K562 (cell line): Measurements from ENCODE around the gene STING1. TPM values are rescaled to one million over a fixed set of nuclear protein-coding genes. Genes with fewer than 3 reads are reported as not detected.

Source experiments
- ADNP ChIP-seq: fragments of 200-800 bp; sonication (Bioruptor generic); IDR thresholded peaks from 2 replicates; pipeline ENCODE4 v1.6.1; 2016; ENCODE audit warnings: missing genetic modification characterization, missing compliant biosample characterization
- CHD1 ChIP-seq: fragments of 200-600 bp; sonication (generic); IDR thresholded peaks from one replicate; pipeline ENCODE4 v1.6.1; 2012; ENCODE audit warnings: mild to moderate bottlenecking, moderate library complexity, low read length, inconsistent platforms
- CTBP1 ChIP-seq: fragments of 450-650 bp; IDR thresholded peaks from 2 replicates; pipeline ENCODE4 v1.6.1; 2016; ENCODE audit warnings: borderline replicate concordance
- GTF2F1 ChIP-seq: IDR thresholded peaks from 2 replicates; pipeline ENCODE4 v1.6.1; 2011; ENCODE audit warnings: low read depth, low read length, improper control_type of control experiment
- HNRNPUL1 ChIP-seq: fragments of 200-400 bp; formaldehyde crosslinking; IDR thresholded peaks from 2 replicates; pipeline ENCODE4 v1.6.1; 2017; ENCODE audit warnings: low read length
- MAFF ChIP-seq: IDR thresholded peaks from 2 replicates; pipeline ENCODE4 v1.6.1; 2012; ENCODE audit warnings: low read length, improper control_type of control experiment
- MTA2 ChIP-seq: fragments of 450-650 bp; IDR thresholded peaks from 2 replicates; pipeline ENCODE4 v1.6.1; 2016; ENCODE audit warnings: low read depth
- PRMT5 ChIP-seq: sonication (generic); formaldehyde crosslinking; IDR thresholded peaks from 2 replicates; pipeline ENCODE4 v1.5.0; 2020; ENCODE audit warnings: missing genetic modification reagents
- RBM22 ChIP-seq: fragments of 200-400 bp; formaldehyde crosslinking; IDR thresholded peaks from 2 replicates; pipeline ENCODE4 v1.6.1; 2018; ENCODE audit warnings: low read length, low read depth; ENCODE audit not compliant: poor library complexity, severe bottlenecking
- RFX5 ChIP-seq: IDR thresholded peaks from 2 replicates; pipeline ENCODE4 v1.6.1; 2011; ENCODE audit warnings: low read depth, mild to moderate bottlenecking, improper control_type of control experiment, low read length
- RFX7 ChIP-seq: fragments of 250-450 bp; sonication (Bioruptor Pico); IDR thresholded peaks from 2 replicates; pipeline ENCODE4 v1.5.1; 2021; ENCODE audit warnings: mild to moderate bottlenecking
- SOX6 ChIP-seq: fragments of 450-650 bp; IDR thresholded peaks from 2 replicates; pipeline ENCODE4 v1.6.1; 2014; ENCODE audit warnings: mild to moderate bottlenecking
- ZNF165 ChIP-seq: fragments of 250-450 bp; sonication (Bioruptor Pico); IDR thresholded peaks from 2 replicates; pipeline ENCODE4 v1.4.0; 2020; ENCODE audit warnings: borderline replicate concordance
- ZNF232 ChIP-seq: sonication (generic); formaldehyde crosslinking; IDR thresholded peaks from 2 replicates; pipeline ENCODE4 v1.8.0; 2022; ENCODE audit warnings: mild to moderate bottlenecking, missing genetic modification reagents
- ZNF263 ChIP-seq: sonication (generic); formaldehyde crosslinking; IDR thresholded peaks from 2 replicates; pipeline ENCODE4 v1.8.0; 2022; ENCODE audit warnings: mild to moderate bottlenecking, missing genetic modification reagents, borderline replicate concordance
- ZNF561 ChIP-seq: fragments of 450-650 bp; formaldehyde crosslinking; conservative IDR thresholded peaks from 2 replicates; pipeline ENCODE4 v1.4.0; 2020; ENCODE audit warnings: mild to moderate bottlenecking, moderate library complexity
- polyA plus RNA-seq, 8 experiments: library from polyadenylated mRNA; depleted of rRNA in 4 of 8; stranded (reverse) in 5 of 8; unstranded in 3 of 8; fragments of >200 nt; fragmentation: Nextera tagmentation in 2 of 8; fragmentation: Illumina TruSeq in 1 of 8; extraction: Ambion mirVana in 2 of 8; extraction: Trizol in 1 of 8; gene quantifications; 2 replicates each; pipeline versions ENCODE4 v1.2.1 to v1.2.3, GENCODE V29; 2011 to 2014; ENCODE audit warnings: inconsistent platforms in 1 of 8, missing spikeins in 1 of 8
- total RNA-seq, 7 experiments: library from RNA; depleted of rRNA in 6 of 7; stranded (reverse); fragments of >200 nt in 6 of 7; fragmentation: Illumina TruSeq in 2 of 7; extraction: Trizol in 2 of 7; gene quantifications; 2 replicates each; pipeline versions ENCODE4 v1.2.1 to v1.2.3, GENCODE V29; 2011 to 2021; ENCODE audit warnings: low replicate concordance in 1 of 7
- TF ChIP-seq, protein P1 (sequence below): fragments of 200-800 bp; sonication (Bioruptor generic); IDR thresholded peaks from 2 replicates; pipeline ENCODE4 v1.6.1; 2016; ENCODE audit warnings: missing genetic modification characterization, missing compliant biosample characterization
- TF ChIP-seq, protein P2 (sequence below): fragments of 250-450 bp; sonication (Bioruptor Pico); IDR thresholded peaks from 2 replicates; pipeline ENCODE4 v1.8.0; 2021; ENCODE audit warnings: moderate library complexity, mild to moderate bottlenecking, inconsistent platforms
- TF ChIP-seq, protein P3 (sequence below): conservative IDR thresholded peaks from 2 replicates; pipeline ENCODE4 v1.6.1; 2011; ENCODE audit warnings: low read depth, mild to moderate bottlenecking, low read length; ENCODE audit not compliant: control insufficient read depth

The STING1 gene
- total and polyA plus RNA-seq, 9 of the 15 experiments (the other 6 are each of a cell fraction or from before 2014, with no cell fraction given): 20.8 to 69.1 (median 44.7) TPM

DNA sequence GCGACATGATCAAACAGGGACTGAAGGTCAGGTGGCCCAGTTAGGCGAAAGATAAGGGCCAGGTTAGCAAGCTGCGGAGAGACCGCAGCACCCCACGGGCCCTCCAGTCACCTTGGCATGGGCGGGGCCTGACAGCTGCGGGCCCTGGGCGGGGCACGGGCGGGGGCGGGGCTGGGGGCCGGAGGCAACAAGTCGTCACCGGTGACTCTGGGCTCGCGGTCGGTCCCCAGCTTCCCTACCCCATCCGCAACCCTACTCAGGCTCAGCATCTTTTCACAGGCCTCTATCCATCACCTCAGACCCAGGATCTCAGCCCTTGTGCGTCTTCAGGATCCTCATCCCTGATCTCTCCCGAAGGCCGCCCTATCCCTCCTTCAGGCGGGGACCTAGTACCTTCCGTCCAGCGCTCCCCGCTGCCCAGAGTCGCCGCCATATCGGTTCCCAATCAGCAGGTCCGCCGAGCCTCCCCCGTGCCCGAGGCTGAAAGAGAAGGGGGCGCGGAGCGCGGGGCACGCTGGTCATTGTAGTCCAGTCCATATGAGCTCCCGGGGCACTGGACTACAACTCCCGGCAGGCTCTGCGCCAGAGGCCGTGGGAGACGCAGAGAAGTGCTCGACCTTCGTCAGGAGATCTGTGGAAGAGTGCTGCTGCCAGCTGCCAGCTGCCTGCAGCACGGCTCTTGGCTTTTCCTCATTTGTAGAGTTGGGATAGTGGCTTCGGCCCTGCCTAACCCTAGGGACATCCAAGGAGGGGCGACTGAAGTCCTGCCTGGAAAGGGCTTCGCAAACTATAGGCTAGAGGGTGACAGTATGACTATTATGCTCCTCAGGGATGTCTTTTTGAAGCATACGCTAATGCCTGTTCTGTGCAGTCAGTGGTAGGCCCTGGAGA lies 43.3 kb downstream of the STING1 start, which contains the start of gene DNAJC18 (continued):
- TF ChIP-seq, protein P1, sequence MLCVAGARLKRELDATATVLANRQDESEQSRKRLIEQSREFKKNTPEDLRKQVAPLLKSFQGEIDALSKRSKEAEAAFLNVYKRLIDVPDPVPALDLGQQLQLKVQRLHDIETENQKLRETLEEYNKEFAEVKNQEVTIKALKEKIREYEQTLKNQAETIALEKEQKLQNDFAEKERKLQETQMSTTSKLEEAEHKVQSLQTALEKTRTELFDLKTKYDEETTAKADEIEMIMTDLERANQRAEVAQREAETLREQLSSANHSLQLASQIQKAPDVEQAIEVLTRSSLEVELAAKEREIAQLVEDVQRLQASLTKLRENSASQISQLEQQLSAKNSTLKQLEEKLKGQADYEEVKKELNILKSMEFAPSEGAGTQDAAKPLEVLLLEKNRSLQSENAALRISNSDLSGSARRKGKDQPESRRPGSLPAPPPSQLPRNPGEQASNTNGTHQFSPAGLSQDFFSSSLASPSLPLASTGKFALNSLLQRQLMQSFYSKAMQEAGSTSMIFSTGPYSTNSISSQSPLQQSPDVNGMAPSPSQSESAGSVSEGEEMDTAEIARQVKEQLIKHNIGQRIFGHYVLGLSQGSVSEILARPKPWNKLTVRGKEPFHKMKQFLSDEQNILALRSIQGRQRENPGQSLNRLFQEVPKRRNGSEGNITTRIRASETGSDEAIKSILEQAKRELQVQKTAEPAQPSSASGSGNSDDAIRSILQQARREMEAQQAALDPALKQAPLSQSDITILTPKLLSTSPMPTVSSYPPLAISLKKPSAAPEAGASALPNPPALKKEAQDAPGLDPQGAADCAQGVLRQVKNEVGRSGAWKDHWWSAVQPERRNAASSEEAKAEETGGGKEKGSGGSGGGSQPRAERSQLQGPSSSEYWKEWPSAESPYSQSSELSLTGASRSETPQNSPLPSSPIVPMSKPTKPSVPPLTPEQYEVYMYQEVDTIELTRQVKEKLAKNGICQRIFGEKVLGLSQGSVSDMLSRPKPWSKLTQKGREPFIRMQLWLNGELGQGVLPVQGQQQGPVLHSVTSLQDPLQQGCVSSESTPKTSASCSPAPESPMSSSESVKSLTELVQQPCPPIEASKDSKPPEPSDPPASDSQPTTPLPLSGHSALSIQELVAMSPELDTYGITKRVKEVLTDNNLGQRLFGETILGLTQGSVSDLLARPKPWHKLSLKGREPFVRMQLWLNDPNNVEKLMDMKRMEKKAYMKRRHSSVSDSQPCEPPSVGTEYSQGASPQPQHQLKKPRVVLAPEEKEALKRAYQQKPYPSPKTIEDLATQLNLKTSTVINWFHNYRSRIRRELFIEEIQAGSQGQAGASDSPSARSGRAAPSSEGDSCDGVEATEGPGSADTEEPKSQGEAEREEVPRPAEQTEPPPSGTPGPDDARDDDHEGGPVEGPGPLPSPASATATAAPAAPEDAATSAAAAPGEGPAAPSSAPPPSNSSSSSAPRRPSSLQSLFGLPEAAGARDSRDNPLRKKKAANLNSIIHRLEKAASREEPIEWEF: no peak
- TF ChIP-seq ZNF165 (CRISPR knock-in tag) (no peak), CHD1 (peak; percentile 70), HNRNPUL1 (no peak), RBM22 (no peak), RFX7 (no peak), MAFF (no peak), ZNF232 (CRISPR knock-in tag) (no peak), MTA2 (no peak), RFX5 (no peak), ZNF263 (no peak), CTBP1 (peak; percentile 100), ZNF561 (CRISPR knock-in tag) (no peak), GTF2F1 (no peak), ADNP (no peak), PRMT5 (CRISPR knock-in tag) (no peak), SOX6 (no peak)
- TF ChIP-seq, protein P2, sequence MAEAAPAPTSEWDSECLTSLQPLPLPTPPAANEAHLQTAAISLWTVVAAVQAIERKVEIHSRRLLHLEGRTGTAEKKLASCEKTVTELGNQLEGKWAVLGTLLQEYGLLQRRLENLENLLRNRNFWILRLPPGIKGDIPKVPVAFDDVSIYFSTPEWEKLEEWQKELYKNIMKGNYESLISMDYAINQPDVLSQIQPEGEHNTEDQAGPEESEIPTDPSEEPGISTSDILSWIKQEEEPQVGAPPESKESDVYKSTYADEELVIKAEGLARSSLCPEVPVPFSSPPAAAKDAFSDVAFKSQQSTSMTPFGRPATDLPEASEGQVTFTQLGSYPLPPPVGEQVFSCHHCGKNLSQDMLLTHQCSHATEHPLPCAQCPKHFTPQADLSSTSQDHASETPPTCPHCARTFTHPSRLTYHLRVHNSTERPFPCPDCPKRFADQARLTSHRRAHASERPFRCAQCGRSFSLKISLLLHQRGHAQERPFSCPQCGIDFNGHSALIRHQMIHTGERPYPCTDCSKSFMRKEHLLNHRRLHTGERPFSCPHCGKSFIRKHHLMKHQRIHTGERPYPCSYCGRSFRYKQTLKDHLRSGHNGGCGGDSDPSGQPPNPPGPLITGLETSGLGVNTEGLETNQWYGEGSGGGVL (CRISPR knock-in tag): no peak
- TF ChIP-seq, protein P3, sequence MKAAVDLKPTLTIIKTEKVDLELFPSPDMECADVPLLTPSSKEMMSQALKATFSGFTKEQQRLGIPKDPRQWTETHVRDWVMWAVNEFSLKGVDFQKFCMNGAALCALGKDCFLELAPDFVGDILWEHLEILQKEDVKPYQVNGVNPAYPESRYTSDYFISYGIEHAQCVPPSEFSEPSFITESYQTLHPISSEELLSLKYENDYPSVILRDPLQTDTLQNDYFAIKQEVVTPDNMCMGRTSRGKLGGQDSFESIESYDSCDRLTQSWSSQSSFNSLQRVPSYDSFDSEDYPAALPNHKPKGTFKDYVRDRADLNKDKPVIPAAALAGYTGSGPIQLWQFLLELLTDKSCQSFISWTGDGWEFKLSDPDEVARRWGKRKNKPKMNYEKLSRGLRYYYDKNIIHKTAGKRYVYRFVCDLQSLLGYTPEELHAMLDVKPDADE: peak; percentile 90
